SK-N-SH (cell line): ENCODE data around the gene KRTAP20-2. TPM values are rescaled to one million over a fixed set of nuclear protein-coding genes. Genes with fewer than 3 reads are reported as not detected.

ENCODE experiments used
- CTCF ChIA-PET: fragments of 300-600, 350-600 bp; formaldehyde crosslinking; extraction: SDS; loops from one replicate; lab custom pipeline; 2021; lab: Yijun Ruan, JAX
- POLR2A ChIA-PET: fragments of 350-600 bp; sonication (Branson Sonifier 250); formaldehyde crosslinking; extraction: SDS; loops from one replicate; lab custom pipeline; 2020; ENCODE audit warnings: antibody characterized with exemption, inconsistent platforms; lab: Yijun Ruan, JAX
- DNase-seq: peaks from one replicate; pipeline ENCODE4 v3.0.0; 2012
- H2AFZ ChIP-seq: fragments of 200-600 bp; sonication (generic); 2 replicates; pipeline ENCODE4 v1.8.1; 2016; ENCODE audit warnings: antibody characterized with exemption, mild to moderate bottlenecking, low read depth
- H3F3A ChIP-seq: fragments of 200-600 bp; sonication (generic); replicated peaks from 2 replicates; pipeline ENCODE3; 2016; ENCODE audit warnings: antibody characterized with exemption, mild to moderate bottlenecking; ENCODE audit not compliant: insufficient read depth
- H3K27ac ChIP-seq, 2 experiments: fragments of 200-500 bp in 1 of 2; fragments of 200-600 bp in 1 of 2; sonication (Bioruptor generic) in 1 of 2; sonication (generic), shearing (Covaris generic) in 1 of 2; 2 replicates each; pipeline versions ENCODE4 v1.5.1 to v1.6.1; 2014 to 2016; ENCODE audit warnings: low read depth in 2 of 2, inconsistent platforms in 1 of 2, low read length in 1 of 2, mild to moderate bottlenecking in 1 of 2, mixed read lengths in 1 of 2
- H3K27me3 ChIP-seq: fragments of 200-600 bp; sonication (generic), shearing (Covaris generic); 2 replicates; pipeline ENCODE4 v1.6.1; 2016; ENCODE audit warnings: mixed run types; ENCODE audit not compliant: insufficient read depth
- H3K36me3 ChIP-seq, 2 experiments: fragments of 200-500 bp in 1 of 2; fragments of 200-600 bp in 1 of 2; sonication (Bioruptor generic) in 1 of 2; sonication (generic) in 1 of 2; replicated peaks in 1 of 2; 2 replicates each; pipeline versions ENCODE3 to v1.5.1; 2014 to 2016; ENCODE audit warnings: low read length in 1 of 2, mild to moderate bottlenecking in 1 of 2; ENCODE audit not compliant: insufficient read depth in 2 of 2, control insufficient read depth in 1 of 2
- H3K4me1 ChIP-seq, 2 experiments: fragments of 200-500 bp in 1 of 2; fragments of 200-600 bp in 1 of 2; sonication (Bioruptor generic) in 1 of 2; sonication (generic), shearing (Covaris generic) in 1 of 2; 2 replicates each; pipeline versions ENCODE4 v1.5.1 to v1.6.1; 2014 to 2016; ENCODE audit warnings: low read depth in 1 of 2, low read length in 1 of 2, mixed run types in 1 of 2; ENCODE audit not compliant: insufficient read depth in 2 of 2, control insufficient read depth in 1 of 2
- H3K4me2 ChIP-seq: fragments of 200-600 bp; sonication (generic), shearing (Covaris generic); 2 replicates; pipeline ENCODE4 v1.6.1; 2017; ENCODE audit warnings: mixed run types
- H3K4me3 ChIP-seq, 2 experiments: fragments of 200-500 bp in 1 of 2; fragments of 200-600 bp in 1 of 2; sonication (Bioruptor generic) in 1 of 2; sonication (generic), shearing (Covaris generic) in 1 of 2; 2 replicates each; pipeline versions ENCODE4 v1.5.1 to v1.8.1; 2014 to 2016; ENCODE audit warnings: low read depth in 2 of 2, inconsistent platforms in 1 of 2, low read length in 1 of 2, mild to moderate bottlenecking in 1 of 2, mixed read lengths in 1 of 2, moderate library complexity in 1 of 2
- H3K79me2 ChIP-seq: fragments of 200-600 bp; sonication (generic); 2 replicates; pipeline ENCODE4 v1.8.1; 2017; ENCODE audit warnings: mild to moderate bottlenecking; ENCODE audit not compliant: insufficient read depth
- H3K9ac ChIP-seq: fragments of 200-600 bp; sonication (generic); 2 replicates; pipeline ENCODE4 v1.6.1; 2017; ENCODE audit warnings: mixed run types
- H3K9me2 ChIP-seq: fragments of 200-600 bp; sonication (generic); 2 replicates; pipeline ENCODE4 v1.6.1; 2017; ENCODE audit warnings: mixed run types
- H3K9me3 ChIP-seq: fragments of 200-600 bp; sonication (generic); 2 replicates; pipeline ENCODE4 v1.6.1; 2017; ENCODE audit warnings: mixed run types, mild to moderate bottlenecking, moderate library complexity
- H4K20me1 ChIP-seq: fragments of 200-600 bp; sonication (generic); 2 replicates; pipeline ENCODE4 v1.6.1; 2017; ENCODE audit warnings: mild to moderate bottlenecking, mixed run types; ENCODE audit not compliant: insufficient read depth
- CHD2 ChIP-seq: fragments of 150-350 bp; IDR thresholded peaks from 2 replicates; pipeline ENCODE4 v1.6.1; 2018; ENCODE audit warnings: low read length; ENCODE audit not compliant: partially characterized antibody
- CTCF ChIP-seq: fragments of 200-600 bp; sonication (generic); IDR thresholded peaks from 2 replicates; pipeline ENCODE4 v1.6.1; 2017; ENCODE audit warnings: antibody characterized with exemption, mild to moderate bottlenecking, moderate library complexity
- ELF1 ChIP-seq: IDR thresholded peaks from 2 replicates; pipeline ENCODE4 v1.4.0; 2012
- FOXJ3 ChIP-seq: sonication (generic); formaldehyde crosslinking; IDR thresholded peaks from 2 replicates; pipeline ENCODE4 v1.5.1; 2020; ENCODE audit warnings: mild to moderate bottlenecking, missing genetic modification reagents
- FOXM1 ChIP-seq: IDR thresholded peaks from 2 replicates; pipeline ENCODE4 v1.4.0; 2012; ENCODE audit warnings: low read depth, mild to moderate bottlenecking
- GATA2 ChIP-seq: sonication (generic); formaldehyde crosslinking; IDR thresholded peaks from 2 replicates; pipeline ENCODE4 v1.5.0; 2020; ENCODE audit warnings: mild to moderate bottlenecking, missing genetic modification reagents
- MXI1 ChIP-seq: IDR thresholded peaks from 2 replicates; pipeline ENCODE4 v1.6.1; 2012; ENCODE audit warnings: mild to moderate bottlenecking, low read depth, low read length, improper control_type of control experiment
- NFIC ChIP-seq: IDR thresholded peaks from 2 replicates; pipeline ENCODE4 v1.4.0; 2012; ENCODE audit warnings: borderline replicate concordance
- NRF1 ChIP-seq: IDR thresholded peaks from 2 replicates; pipeline ENCODE4 v1.6.1; 2012; ENCODE audit warnings: low read depth, mild to moderate bottlenecking, low read length
- PBX3 ChIP-seq: IDR thresholded peaks from 2 replicates; pipeline ENCODE4; 2012
- RCOR1 ChIP-seq: fragments of 150-350 bp; IDR thresholded peaks from 2 replicates; pipeline ENCODE4 v1.6.1; 2017; ENCODE audit warnings: antibody characterized with exemption, low read length
- RFX5 ChIP-seq: IDR thresholded peaks from 2 replicates; pipeline ENCODE4 v1.6.1; 2012; ENCODE audit warnings: mild to moderate bottlenecking, improper control_type of control experiment, low read length
- RXRA ChIP-seq: IDR thresholded peaks from 2 replicates; pipeline ENCODE4 v1.4.0; 2012; ENCODE audit warnings: low read depth, mild to moderate bottlenecking, borderline replicate concordance
- SIN3A ChIP-seq: IDR thresholded peaks from 2 replicates; pipeline ENCODE4 v1.6.1; 2012; ENCODE audit warnings: low read depth, mild to moderate bottlenecking, low read length, moderate library complexity, borderline replicate concordance
- SMC3 ChIP-seq: IDR thresholded peaks from 2 replicates; pipeline ENCODE4 v1.6.1; 2012; ENCODE audit warnings: low read depth, low read length, improper control_type of control experiment
- TAF1 ChIP-seq: IDR thresholded peaks from 2 replicates; pipeline ENCODE4 v1.6.1; 2012; ENCODE audit warnings: low read depth, mild to moderate bottlenecking, low read length, moderate library complexity, borderline replicate concordance
- ZBTB33 ChIP-seq: IDR thresholded peaks from 2 replicates; pipeline ENCODE4 v1.4.0; 2012; ENCODE audit warnings: low read depth, borderline replicate concordance
- WGBS: methylation state at CpG from one replicate; pipeline ENCODE4 v1.1.6; 2017; ENCODE audit warnings: low lambda C conversion rate; 5-methylcytosine and 5-hydroxymethylcytosine counted together
- polyA plus RNA-seq, 3 experiments: library from polyadenylated mRNA; depleted of rRNA; stranded (reverse); fragments of >200 nt; gene quantifications; 2 replicates each; pipeline ENCODE4 v1.2.3, GENCODE V29; 2012
- TF ChIP-seq, protein P1 (sequence below): fragments of 150-350 bp; IDR thresholded peaks from 2 replicates; pipeline ENCODE4 v1.6.1; 2017; ENCODE audit warnings: antibody characterized with exemption, low read length, low read depth, borderline replicate concordance
- TF ChIP-seq, protein P2 (sequence below): IDR thresholded peaks from 2 replicates; pipeline ENCODE4 v1.4.0; 2012; ENCODE audit warnings: low read depth
- TF ChIP-seq, protein P3 (sequence below): IDR thresholded peaks from 2 replicates; pipeline ENCODE4 v1.4.0; 2012; ENCODE audit warnings: low read depth, borderline replicate concordance

The KRTAP20-2 gene
- polyA plus RNA-seq, 1 of the 3 experiments (the other 2 are of a cell fraction), result not detected

- Histone ChIP-seq H3K79me2 (no peaks in the 10 kb centered on the region), H3K9ac (no peak overlapping the region), H4K20me1 (no peaks in the 10 kb centered on the region), H2AFZ (no peak overlapping the region), H3K9me3 (no peaks in the 10 kb centered on the region), H3K27me3 (no peaks in the 10 kb centered on the region), H3K4me2 (no peak overlapping the region), H3K4me1 (no peaks in the 10 kb centered on the region), H3K27ac (no peak overlapping the region), H3F3A (no peaks in the 10 kb centered on the region)
- ChIA-PET CTCF (no interaction called here), POLR2A (no interaction called here)
- no peak for DNase-seq
- 19% methylated on average over 2 of the region's 2 CpGs for WGBS
- TF ChIP-seq ZBTB33, result no peak
- no peak for TF ChIP-seq SMC3
- TF ChIP-seq CHD2, result no peak
- TF ChIP-seq MXI1, result no peak
- TF ChIP-seq GATA2 (CRISPR knock-in tag), result no peak
- TF ChIP-seq RCOR1, result no peak
- TF ChIP-seq, all 33 proteins: peak for 0
- Histone ChIP-seq H3K4me3 (no peak overlapping the region), H3K9me2 (no peaks in the 10 kb centered on the region), H3K36me3 (no peaks in the 10 kb centered on the region)
Measured at GRCh38 chr21:30672985-30673650, 38.1 kb downstream of the KRTAP20-2 start.

DNA sequence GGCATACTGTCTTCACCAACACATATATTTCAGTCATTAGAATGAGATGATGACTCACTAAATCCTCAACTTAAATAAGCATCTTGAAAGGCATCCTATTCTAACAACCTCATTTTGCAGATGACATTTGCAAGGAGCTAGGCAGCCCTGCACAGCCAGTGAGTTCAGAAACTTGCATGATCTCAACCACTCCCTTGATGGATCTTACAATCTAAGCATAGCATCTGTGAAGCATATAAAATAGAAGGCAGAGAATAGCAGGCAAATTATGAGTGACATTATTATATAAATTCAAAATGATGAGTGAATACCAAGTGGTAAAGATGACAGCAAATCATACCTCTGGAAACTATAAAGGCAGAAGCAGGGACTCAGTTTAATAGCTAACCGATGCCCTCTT, 39.3 kb downstream of the KRTAP20-2 start:
- Histone ChIP-seq H3K4me1 (no peaks in the 10 kb centered on the region), H3K27ac (no peak overlapping the region), H3F3A (no peaks in the 10 kb centered on the region), H3K9me2 (no peaks in the 10 kb centered on the region), H4K20me1 (no peaks in the 10 kb centered on the region), H3K9ac (no peak overlapping the region), H3K36me3 (no peaks in the 10 kb centered on the region), H3K79me2 (no peaks in the 10 kb centered on the region), H3K27me3 (no peaks in the 10 kb centered on the region), H2AFZ (no peak overlapping the region), H3K9me3 (no peaks in the 10 kb centered on the region), H3K4me2 (no peak overlapping the region), H3K4me3 (no peak overlapping the region)
- DNase-seq, result no peak
- TF ChIP-seq, protein P1, sequence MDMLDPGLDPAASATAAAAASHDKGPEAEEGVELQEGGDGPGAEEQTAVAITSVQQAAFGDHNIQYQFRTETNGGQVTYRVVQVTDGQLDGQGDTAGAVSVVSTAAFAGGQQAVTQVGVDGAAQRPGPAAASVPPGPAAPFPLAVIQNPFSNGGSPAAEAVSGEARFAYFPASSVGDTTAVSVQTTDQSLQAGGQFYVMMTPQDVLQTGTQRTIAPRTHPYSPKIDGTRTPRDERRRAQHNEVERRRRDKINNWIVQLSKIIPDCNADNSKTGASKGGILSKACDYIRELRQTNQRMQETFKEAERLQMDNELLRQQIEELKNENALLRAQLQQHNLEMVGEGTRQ, result no peak
- no peak for TF ChIP-seq CTCF
- TF ChIP-seq CHD2, result no peak
- no peak for TF ChIP-seq PBX3
- TF ChIP-seq TAF1, result no peak
- TF ChIP-seq NRF1, result no peak
- TF ChIP-seq ELF1, result no peak
- no peak for TF ChIP-seq FOXJ3 (CRISPR knock-in tag)
- TF ChIP-seq FOXM1, result no peak
- no peak for TF ChIP-seq RFX5
- TF ChIP-seq NFIC, result no peak
- TF ChIP-seq RXRA, result no peak
- TF ChIP-seq, protein P2, sequence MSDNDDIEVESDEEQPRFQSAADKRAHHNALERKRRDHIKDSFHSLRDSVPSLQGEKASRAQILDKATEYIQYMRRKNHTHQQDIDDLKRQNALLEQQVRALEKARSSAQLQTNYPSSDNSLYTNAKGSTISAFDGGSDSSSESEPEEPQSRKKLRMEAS, result no peak
- TF ChIP-seq, protein P3, sequence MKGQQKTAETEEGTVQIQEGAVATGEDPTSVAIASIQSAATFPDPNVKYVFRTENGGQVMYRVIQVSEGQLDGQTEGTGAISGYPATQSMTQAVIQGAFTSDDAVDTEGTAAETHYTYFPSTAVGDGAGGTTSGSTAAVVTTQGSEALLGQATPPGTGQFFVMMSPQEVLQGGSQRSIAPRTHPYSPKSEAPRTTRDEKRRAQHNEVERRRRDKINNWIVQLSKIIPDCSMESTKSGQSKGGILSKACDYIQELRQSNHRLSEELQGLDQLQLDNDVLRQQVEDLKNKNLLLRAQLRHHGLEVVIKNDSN, result no peak
- no peak for TF ChIP-seq SIN3A
- no peak for TF ChIP-seq GATA2 (CRISPR knock-in tag)
- no peak for TF ChIP-seq RCOR1
- no peak for TF ChIP-seq MXI1
- POLR2A ChIA-PET, result no interaction called here
- WGBS, result 0% methylated on average over 1 of the region's 1 CpG
- CTCF ChIA-PET, result no interaction called here
